AG04449 (cell line): ENCODE measurements around the gene UPF1.

Source experiments
- CTCF ChIA-PET: fragments of 350-600 bp; formaldehyde crosslinking; extraction: SDS; loops from one replicate; lab custom pipeline; 2021; ENCODE audit warnings: antibody characterized with exemption; lab: Yijun Ruan, JAX
- POLR2A ChIA-PET: fragments of 400-600, 350-600 bp; formaldehyde crosslinking; extraction: SDS; loops from one replicate; lab custom pipeline; 2020; ENCODE audit warnings: antibody characterized with exemption, inconsistent platforms; lab: Yijun Ruan, JAX
- DNase-seq: peaks from one replicate; pipeline ENCODE4 v3.0.0-alpha.2; 2010; ENCODE audit warnings: low read depth, low spot score
- H3K4me3 ChIP-seq: 2 replicates; pipeline ENCODE4 v1.5.1; 2011; ENCODE audit warnings: low read depth, mild to moderate bottlenecking, control low read depth, low read length
- TF ChIP-seq, protein P1 (sequence below): IDR thresholded peaks from one replicate; pipeline ENCODE4 v1.5.1; 2011; ENCODE audit warnings: mild to moderate bottlenecking, moderate library complexity, low read length, control low read depth, inconsistent platforms; ENCODE audit not compliant: insufficient read depth; ENCODE audit errors: missing control alignments

Gene UPF1

DNA sequence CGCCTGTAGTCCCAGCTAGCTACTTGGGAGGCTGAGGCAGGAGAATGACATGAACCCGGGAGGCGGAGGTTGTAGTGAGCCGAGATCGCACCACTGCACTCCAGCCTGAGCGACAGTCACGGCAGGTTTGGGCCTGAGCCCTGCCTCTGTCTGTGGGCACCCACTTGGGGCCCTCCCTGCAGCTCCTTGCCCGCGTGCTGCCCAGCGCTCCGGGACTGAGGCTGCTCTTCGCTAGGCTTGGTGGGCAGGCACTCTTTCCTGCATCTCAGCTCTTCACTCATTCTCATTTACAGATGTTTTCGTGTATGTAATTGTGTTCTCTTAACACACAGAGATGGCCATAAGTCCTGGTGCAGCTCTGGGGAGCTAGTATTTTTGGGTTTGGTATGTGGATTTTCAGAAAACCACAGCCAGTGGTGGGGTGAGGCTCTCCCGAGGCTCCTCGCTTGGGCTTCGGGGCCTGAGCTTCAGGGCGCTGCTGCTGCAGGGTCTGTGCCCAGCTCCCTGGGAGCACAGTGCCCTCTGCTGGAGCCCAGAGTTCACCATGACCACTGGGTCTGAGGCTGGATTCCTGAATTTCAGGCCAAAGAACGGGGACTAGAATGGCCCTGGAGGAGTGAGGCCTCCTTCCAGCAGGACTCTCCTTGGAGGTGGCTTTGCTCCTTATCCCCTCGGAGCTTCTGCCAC lies 15.2 kb downstream of the UPF1 start:
- H3K4me3 ChIP-seq: no peak overlapping the region
- POLR2A ChIA-PET: interaction anchor here (0.6 to 1.0 kb wide), 2 partner anchors 18 to 275 kb away, joined by 3 to 4 read pairs; partner anchors contain the start of gene UBA52

DNA sequence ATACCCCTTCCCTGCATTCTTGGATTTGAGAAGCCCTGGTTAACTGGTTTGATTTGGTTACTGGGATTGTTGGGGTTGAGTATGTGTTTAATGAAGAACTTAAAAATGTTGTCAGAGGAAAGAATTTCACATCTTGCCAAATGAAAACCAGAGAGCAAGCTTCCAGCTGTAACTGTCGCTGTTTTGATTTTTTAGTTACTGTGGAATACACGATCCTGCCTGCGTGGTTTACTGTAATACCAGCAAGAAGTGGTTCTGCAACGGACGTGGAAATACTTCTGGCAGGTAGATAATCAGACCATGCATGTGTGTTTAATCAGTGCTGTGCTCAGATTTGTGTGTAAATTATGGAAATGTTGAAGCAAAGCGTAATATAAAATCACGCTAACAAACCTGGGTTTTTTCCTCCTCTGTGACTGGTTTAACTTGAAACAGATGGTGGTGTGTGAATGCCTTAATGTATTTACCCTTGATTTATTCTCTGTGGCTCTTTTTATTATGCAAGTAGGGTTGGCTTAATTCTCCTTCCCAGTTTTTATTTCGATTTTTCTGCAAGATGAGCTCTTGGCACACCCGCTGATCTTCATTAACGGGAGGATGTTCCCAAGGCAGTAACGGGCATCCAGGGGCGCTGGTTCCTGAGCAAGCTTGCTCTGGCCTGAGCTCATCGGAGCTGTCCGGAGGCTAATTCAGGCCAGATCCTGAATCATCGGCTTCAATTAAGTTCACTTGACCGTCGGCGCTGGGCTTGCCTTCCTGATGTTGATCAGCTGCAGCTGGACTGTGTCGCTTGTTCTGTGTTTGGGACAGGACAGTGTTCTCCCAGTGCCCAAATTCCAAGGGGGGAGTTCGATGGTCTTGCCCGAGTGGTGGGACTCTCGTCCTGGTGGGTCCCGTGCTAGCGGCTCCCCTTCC lies 16.0 kb downstream of the UPF1 start:
- no peak overlapping the region; the same call in 1 of the 2 replicates for H3K4me3 ChIP-seq
- TF ChIP-seq, protein P1, sequence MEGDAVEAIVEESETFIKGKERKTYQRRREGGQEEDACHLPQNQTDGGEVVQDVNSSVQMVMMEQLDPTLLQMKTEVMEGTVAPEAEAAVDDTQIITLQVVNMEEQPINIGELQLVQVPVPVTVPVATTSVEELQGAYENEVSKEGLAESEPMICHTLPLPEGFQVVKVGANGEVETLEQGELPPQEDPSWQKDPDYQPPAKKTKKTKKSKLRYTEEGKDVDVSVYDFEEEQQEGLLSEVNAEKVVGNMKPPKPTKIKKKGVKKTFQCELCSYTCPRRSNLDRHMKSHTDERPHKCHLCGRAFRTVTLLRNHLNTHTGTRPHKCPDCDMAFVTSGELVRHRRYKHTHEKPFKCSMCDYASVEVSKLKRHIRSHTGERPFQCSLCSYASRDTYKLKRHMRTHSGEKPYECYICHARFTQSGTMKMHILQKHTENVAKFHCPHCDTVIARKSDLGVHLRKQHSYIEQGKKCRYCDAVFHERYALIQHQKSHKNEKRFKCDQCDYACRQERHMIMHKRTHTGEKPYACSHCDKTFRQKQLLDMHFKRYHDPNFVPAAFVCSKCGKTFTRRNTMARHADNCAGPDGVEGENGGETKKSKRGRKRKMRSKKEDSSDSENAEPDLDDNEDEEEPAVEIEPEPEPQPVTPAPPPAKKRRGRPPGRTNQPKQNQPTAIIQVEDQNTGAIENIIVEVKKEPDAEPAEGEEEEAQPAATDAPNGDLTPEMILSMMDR: no peak
- CTCF ChIA-PET: interaction anchor here (0.7 to 13.0 kb wide), 66 partner anchors 13 to 460 kb away, joined by 3 to 286 read pairs (median 4); partner anchors contain the start of genes CERS1, KXD1, REX1BD and TMEM59L
- no peak for DNase-seq
- POLR2A ChIA-PET: interaction anchor here (0.8 to 1.0 kb wide), 3 partner anchors 12 to 255 kb away, joined by 3 to 4 read pairs (median 3); no protein-coding TSS in a partner anchor

More for the DNA sequence above, 15.2 kb downstream of the UPF1 start:
- DNase-seq: no peak
- CTCF ChIA-PET: interaction anchor here (0.6 to 13.0 kb wide), 74 partner anchors 13 to 459 kb away, joined by 3 to 286 read pairs (median 4); partner anchors contain the start of genes CERS1, CRTC1, KXD1 and REX1BD
- TF ChIP-seq, protein P1: peak; percentile 99

DNA sequence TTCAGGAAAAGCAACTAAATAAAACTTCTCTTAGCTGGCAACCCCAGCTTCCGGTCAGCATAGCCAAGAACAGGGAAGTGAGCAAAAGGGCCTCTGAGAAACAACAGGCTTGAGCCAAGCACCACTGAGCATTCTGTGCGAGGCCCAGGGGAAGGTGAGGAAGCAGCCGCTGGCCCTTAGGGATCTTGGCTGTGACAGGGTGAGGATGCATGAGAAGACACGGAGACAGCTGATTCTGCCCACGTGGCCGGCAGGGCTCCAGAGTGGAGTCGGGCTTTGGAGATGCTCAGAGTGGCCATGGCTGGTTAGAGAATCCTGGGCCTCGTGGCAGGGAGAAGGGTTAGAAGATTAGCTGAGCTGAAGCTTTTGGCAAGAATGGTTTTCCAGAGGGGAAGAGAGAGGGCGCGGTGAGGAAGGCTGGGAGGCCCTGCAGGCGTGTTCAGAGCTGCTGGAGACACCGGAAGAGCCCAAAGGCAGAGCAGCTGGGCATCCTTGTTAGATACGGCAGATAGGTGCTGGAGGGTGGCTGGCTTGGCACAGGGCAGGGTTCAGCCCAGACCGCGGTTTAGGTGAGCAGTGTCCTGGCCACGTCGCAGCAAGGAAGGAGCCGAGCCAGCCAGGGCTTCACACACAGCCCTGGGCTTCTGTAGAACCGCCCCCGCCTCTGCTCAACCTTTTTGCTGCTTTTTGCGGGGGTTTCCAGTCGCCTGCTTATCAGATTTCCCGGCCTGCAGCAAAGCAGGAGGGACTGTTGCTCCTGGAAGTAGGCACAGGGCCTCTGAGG lies 17.3 kb downstream of the UPF1 start:
- no peak for DNase-seq
- ChIA-PET CTCF (interaction anchor here (0.8 to 13.0 kb wide), 18 partner anchors 12 to 461 kb away, joined by 3 to 286 read pairs (median 8); partner anchors contain the start of genes REX1BD and UPF1), POLR2A (interaction anchor here (0.6 to 0.8 kb wide), 2 partner anchors 68 to 256 kb away, joined by 3 to 4 read pairs; no protein-coding TSS in a partner anchor)
- no peak overlapping the region for H3K4me3 ChIP-seq
- TF ChIP-seq, protein P1: no peak

DNA sequence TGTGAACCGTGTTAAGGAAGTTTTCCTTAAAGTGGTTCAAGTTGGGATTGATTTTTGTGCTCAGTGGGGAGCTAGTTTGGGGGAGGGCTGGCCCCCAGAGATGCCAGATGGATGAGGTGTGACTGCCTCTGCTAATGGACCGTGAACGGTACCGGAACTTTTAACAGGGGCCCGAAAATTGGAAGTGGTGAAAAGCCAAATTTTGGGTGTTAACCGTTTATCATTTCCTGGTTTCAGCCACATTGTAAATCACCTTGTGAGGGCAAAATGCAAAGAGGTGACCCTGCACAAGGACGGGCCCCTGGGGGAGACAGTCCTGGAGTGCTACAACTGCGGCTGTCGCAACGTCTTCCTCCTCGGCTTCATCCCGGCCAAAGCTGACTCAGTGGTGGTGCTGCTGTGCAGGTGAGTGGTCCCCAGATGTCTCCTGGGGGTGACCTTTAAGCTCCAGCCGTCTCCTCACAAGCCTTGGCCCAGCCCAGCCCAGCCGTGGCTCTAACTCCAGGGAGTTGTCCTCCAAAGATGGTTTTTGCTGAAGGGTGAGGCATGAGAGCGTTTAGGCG lies 18.2 kb downstream of the UPF1 start:
- ChIA-PET CTCF (interaction anchor here (0.9 to 13.0 kb wide), 5 partner anchors 12 to 291 kb away, joined by 3 to 286 read pairs (median 149); partner anchors contain the start of genes REX1BD and UPF1), POLR2A (no interaction called here)
- TF ChIP-seq, protein P1: no peak
- no peak overlapping the region for H3K4me3 ChIP-seq
- no peak for DNase-seq
